Measurements from ENCODE around the gene LUC7L. TPM values are rescaled to one million over a fixed set of nuclear protein-coding genes. Genes with fewer than 3 reads are reported as not detected.

The LUC7L gene
- total RNA-seq, 6 experiments from 2014 or later: 18.9 to 30.2 (median 20.4) TPM

- ATAC-seq: no peak
- peaks cover 10 to 81% (median 40%) of the 10 kb centered on the region in 4 donors for H3K36me3 ChIP-seq
Measured at GRCh38 chr16:203246-203645, 26.0 kb downstream of the LUC7L start.

GRCh38 chr16:200388-200787, 28.9 kb downstream of the LUC7L start:
- H3K36me3 ChIP-seq: peaks cover 10 to 81% (median 36%) of the 10 kb centered on the region in 4 donors
- no peak overlapping the region for H3K27ac ChIP-seq
- ATAC-seq (no peak), DNase-seq (no peak)
- H3K27me3 ChIP-seq: no peaks in the 10 kb centered on the region
- TF ChIP-seq CTCF (IDR thresholded peaks at IDR 0.05): no peak
- no peak for TF ChIP-seq POLR2A (IDR thresholded peaks at IDR 0.05)
- no peaks in the 10 kb centered on the region for H3K9me3 ChIP-seq
- H3K4me3 ChIP-seq: no peak overlapping the region
- intact Hi-C loops (cut with DNase I): no loop called here
- H3K4me1 ChIP-seq: no peaks in the 10 kb centered on the region
- no CpG with 5 or more reads among the region's 5 CpGs for WGBS (ENCODE audit: insufficient coverage, low coverage, low lambda C conversion rate, missing lambda C conversion rate)

More at GRCh38 chr16:203246-203645, 26.0 kb downstream of the LUC7L start:
- 91% methylated on average over 4 of the region's 4 CpGs for WGBS (ENCODE audit: insufficient coverage, low coverage, low lambda C conversion rate, missing lambda C conversion rate)
- H3K27ac ChIP-seq: no peak overlapping the region
- no peak overlapping the region for H3K4me3 ChIP-seq
- intact Hi-C loops (cut with DNase I): no loop called here
- no peaks in the 10 kb centered on the region for H3K4me1 ChIP-seq
- no peak for DNase-seq
- H3K9me3 ChIP-seq: no peaks in the 10 kb centered on the region
- TF ChIP-seq POLR2A (IDR thresholded peaks at IDR 0.05): no peak
- no peak for TF ChIP-seq CTCF (IDR thresholded peaks at IDR 0.05)
- H3K27me3 ChIP-seq: no peaks in the 10 kb centered on the region

- ATAC-seq (no peak), DNase-seq (no peak)
- Histone ChIP-seq H3K4me3 (no peak overlapping the region), H3K9me3 (no peaks in the 10 kb centered on the region), H3K27me3 (no peaks in the 10 kb centered on the region), H3K36me3 (peaks cover 8 to 96% (median 42%) of the 10 kb centered on the region in 4 donors), H3K4me1 (no peaks in the 10 kb centered on the region), H3K27ac (no peak overlapping the region)
- TF ChIP-seq POLR2A (IDR thresholded peaks at IDR 0.05): no peak
- no peak for TF ChIP-seq CTCF (IDR thresholded peaks at IDR 0.05)
- 100% methylated on average over 1 of the region's 6 CpGs for WGBS (ENCODE audit: insufficient coverage, low coverage, low lambda C conversion rate, missing lambda C conversion rate)
- intact Hi-C loops (cut with DNase I): no loop called here
Measured at GRCh38 chr16:194516-194915, 34.7 kb downstream of the LUC7L start.

- Histone ChIP-seq H3K9me3 (no peaks in the 10 kb centered on the region), H3K4me1 (no peaks in the 10 kb centered on the region), H3K27ac (no peak overlapping the region), H3K4me3 (no peak overlapping the region), H3K27me3 (no peaks in the 10 kb centered on the region), H3K36me3 (peaks cover 9 to 96% (median 39%) of the 10 kb centered on the region in 4 donors)
- DNase-seq: no peak
- intact Hi-C loops (cut with DNase I): no loop called here
- no peak for TF ChIP-seq POLR2A (IDR thresholded peaks at IDR 0.05)
- TF ChIP-seq CTCF (IDR thresholded peaks at IDR 0.05): no peak
- ATAC-seq: no peak
- WGBS (ENCODE audit: insufficient coverage, low coverage, low lambda C conversion rate, missing lambda C conversion rate): 94% methylated on average over 11 of the region's 15 CpGs
Measured at GRCh38 chr16:193441-193840, 35.8 kb downstream of the LUC7L start.

- peaks cover 7 to 89% (median 36%) of the 10 kb centered on the region in 4 donors for H3K36me3 ChIP-seq
- intact Hi-C loops (cut with DNase I): no loop called here
- no peak overlapping the region for H3K4me3 ChIP-seq
- H3K9me3 ChIP-seq: no peaks in the 10 kb centered on the region
- no peaks in the 10 kb centered on the region for H3K4me1 ChIP-seq
- no peak for TF ChIP-seq CTCF (IDR thresholded peaks at IDR 0.05)
- no peak for TF ChIP-seq POLR2A (IDR thresholded peaks at IDR 0.05)
- ATAC-seq (no peak), DNase-seq (no peak)
- no peak overlapping the region for H3K27ac ChIP-seq
- 92% methylated on average over 8 of the region's 11 CpGs for WGBS (ENCODE audit: insufficient coverage, low coverage, low lambda C conversion rate, missing lambda C conversion rate)
- H3K27me3 ChIP-seq: no peaks in the 10 kb centered on the region
Measured at GRCh38 chr16:192686-193085, 36.6 kb downstream of the LUC7L start.
